ENCODE measurements around the gene AGTRAP.

- TF ChIP-seq CTCF (IDR thresholded peaks at IDR 0.05; ENCODE audit: extremely low read depth in 1 of 2, insufficient read depth in 1 of 2, low read depth in 1 of 2, low read length in 2 of 2) = no peak
- no peak for TF ChIP-seq MAX (IDR thresholded peaks at IDR 0.05; ENCODE audit: insufficient read depth, insufficient read length)
- TF ChIP-seq POLR2A (IDR thresholded peaks at IDR 0.05; ENCODE audit: low read depth, low read length) = no peak
- TF ChIP-seq POLR2AphosphoS5 (IDR thresholded peaks at IDR 0.05; ENCODE audit: insufficient read depth, low read depth, low read length) = no peak
- no peak for TF ChIP-seq JUN (IDR thresholded peaks at IDR 0.05; ENCODE audit: borderline replicate concordance, insufficient read depth, insufficient read length, low read depth)
- TF ChIP-seq EZH2 (IDR thresholded peaks at IDR 0.05; ENCODE audit: borderline replicate concordance, low read depth, low read length, severe bottlenecking) = peak; percentile 9
- TF ChIP-seq MYC (IDR thresholded peaks at IDR 0.05; ENCODE audit: low read depth, low read length) = no peak
- TF ChIP-seq GATA2 (IDR thresholded peaks at IDR 0.05; ENCODE audit: insufficient read depth, insufficient read length, low read depth, low read length) = no peak
- TF ChIP-seq FOS (IDR thresholded peaks at IDR 0.05; ENCODE audit: borderline replicate concordance, insufficient read depth, low read length) = no peak
These were observed 38.6 kb upstream of the AGTRAP start for GRCh38 chr1:11697188-11697892.
